Smooth muscle cell (in vitro differentiated cells): ENCODE measurements around the gene APBB1. TPM values are rescaled to one million over a fixed set of nuclear protein-coding genes. Genes with fewer than 3 reads are reported as not detected.

Source experiments
- DNase-seq: peaks from one replicate; lab custom pipeline; 2025; ENCODE audit not compliant: unreplicated experiment; lab: John Stamatoyannopoulos, UW
- H2AFZ ChIP-seq: fragments of 200-600 bp; sonication (generic); 2 replicates; pipeline ENCODE4 v1.6.0; 2016; ENCODE audit warnings: antibody characterized with exemption, low read depth, mild to moderate bottlenecking
- H3F3A ChIP-seq: fragments of 200-600 bp; sonication (generic); 2 replicates; pipeline ENCODE4 v1.6.0; 2017; ENCODE audit warnings: antibody characterized with exemption, low read depth
- H3K27ac ChIP-seq: fragments of 200-600 bp; sonication (generic); 2 replicates; pipeline ENCODE4 v1.5.1; 2016; ENCODE audit warnings: low read depth, mild to moderate bottlenecking
- H3K27me3 ChIP-seq: fragments of 200-600 bp; sonication (generic); 2 replicates; pipeline ENCODE4 v1.6.1; 2016; ENCODE audit warnings: low read depth, mild to moderate bottlenecking
- H3K36me3 ChIP-seq: fragments of 200-600 bp; sonication (generic); 2 replicates; pipeline ENCODE4 v1.5.1; 2016; ENCODE audit warnings: low read depth
- H3K4me1 ChIP-seq: fragments of 200-600 bp; sonication (generic); 2 replicates; pipeline ENCODE4 v1.5.1; 2016; ENCODE audit warnings: low read depth
- H3K4me2 ChIP-seq: fragments of 200-600 bp; sonication (generic); 2 replicates; pipeline ENCODE4 v1.6.0; 2016; ENCODE audit warnings: mild to moderate bottlenecking
- H3K4me3 ChIP-seq: fragments of 200-600 bp; sonication (generic); 2 replicates; pipeline ENCODE4 v1.5.1; 2016; ENCODE audit warnings: mild to moderate bottlenecking
- H3K79me2 ChIP-seq: fragments of 200-600 bp; sonication (generic); 2 replicates; pipeline ENCODE4 v1.6.0; 2016; ENCODE audit warnings: low read depth, mild to moderate bottlenecking
- H3K9ac ChIP-seq: fragments of 200-600 bp; sonication (generic); 2 replicates; pipeline ENCODE4 v1.6.0; 2016; ENCODE audit warnings: low read depth
- H3K9me3 ChIP-seq: fragments of 200-600 bp; sonication (generic); replicated peaks from 2 replicates; pipeline ENCODE4 v1.5.1; 2016; ENCODE audit warnings: low read depth
- H4K20me1 ChIP-seq: fragments of 200-600 bp; sonication (generic); 2 replicates; pipeline ENCODE4 v1.6.0; 2016; ENCODE audit warnings: low read depth
- CTCF ChIP-seq: fragments of 200-600 bp; sonication (generic); IDR thresholded peaks from 2 replicates; pipeline ENCODE4 v1.5.1; 2017; ENCODE audit warnings: borderline replicate concordance, mild to moderate bottlenecking, antibody characterized with exemption; ENCODE audit not compliant: insufficient read depth, poor library complexity, severe bottlenecking
- WGBS: methylation state at CpG from one replicate; pipeline ENCODE4 v1.1.7; 2016; ENCODE audit warnings: low lambda C conversion rate; 5-methylcytosine and 5-hydroxymethylcytosine counted together
- polyA plus RNA-seq: library from polyadenylated mRNA; unstranded; fragments of >200 nt; fragmentation: Nextera tagmentation; extraction: Ambion mirVana; gene quantifications from 2 replicates; pipeline ENCODE4 v1.2.1, GENCODE V29; 2016
- total RNA-seq: library from RNA; depleted of rRNA; stranded (reverse); fragments of >200 nt; gene quantifications from 2 replicates; pipeline ENCODE4 v1.2.3, GENCODE V29; 2014

Gene APBB1
- total and polyA plus RNA-seq, 2 experiments from 2014 or later = 36.7 to 64.2 TPM

DNA sequence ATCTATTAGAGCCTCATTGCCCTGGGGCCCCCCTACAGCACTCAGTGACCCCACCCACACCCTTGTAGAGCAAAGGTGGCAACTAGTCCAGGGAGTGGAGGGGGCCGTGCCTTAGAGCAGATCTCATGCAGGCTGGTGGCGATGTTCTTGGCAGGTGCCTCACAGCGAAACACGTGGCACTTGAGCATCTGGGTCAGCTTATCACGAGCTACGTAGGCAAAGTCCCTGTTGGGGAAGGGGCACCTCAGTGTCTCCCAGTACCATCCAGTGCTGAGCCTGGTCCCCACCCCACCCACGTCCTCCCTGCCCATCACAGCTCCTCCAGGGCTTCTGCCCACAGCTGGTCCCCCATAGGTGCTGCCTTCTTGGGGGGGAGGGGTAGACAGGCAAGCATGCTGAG is 17.4 kb downstream of the APBB1 start:
- WGBS = 97% methylated on average over 7 of the region's 7 CpGs
- no peaks in the 10 kb centered on the region for H3K79me2 ChIP-seq

DNA sequence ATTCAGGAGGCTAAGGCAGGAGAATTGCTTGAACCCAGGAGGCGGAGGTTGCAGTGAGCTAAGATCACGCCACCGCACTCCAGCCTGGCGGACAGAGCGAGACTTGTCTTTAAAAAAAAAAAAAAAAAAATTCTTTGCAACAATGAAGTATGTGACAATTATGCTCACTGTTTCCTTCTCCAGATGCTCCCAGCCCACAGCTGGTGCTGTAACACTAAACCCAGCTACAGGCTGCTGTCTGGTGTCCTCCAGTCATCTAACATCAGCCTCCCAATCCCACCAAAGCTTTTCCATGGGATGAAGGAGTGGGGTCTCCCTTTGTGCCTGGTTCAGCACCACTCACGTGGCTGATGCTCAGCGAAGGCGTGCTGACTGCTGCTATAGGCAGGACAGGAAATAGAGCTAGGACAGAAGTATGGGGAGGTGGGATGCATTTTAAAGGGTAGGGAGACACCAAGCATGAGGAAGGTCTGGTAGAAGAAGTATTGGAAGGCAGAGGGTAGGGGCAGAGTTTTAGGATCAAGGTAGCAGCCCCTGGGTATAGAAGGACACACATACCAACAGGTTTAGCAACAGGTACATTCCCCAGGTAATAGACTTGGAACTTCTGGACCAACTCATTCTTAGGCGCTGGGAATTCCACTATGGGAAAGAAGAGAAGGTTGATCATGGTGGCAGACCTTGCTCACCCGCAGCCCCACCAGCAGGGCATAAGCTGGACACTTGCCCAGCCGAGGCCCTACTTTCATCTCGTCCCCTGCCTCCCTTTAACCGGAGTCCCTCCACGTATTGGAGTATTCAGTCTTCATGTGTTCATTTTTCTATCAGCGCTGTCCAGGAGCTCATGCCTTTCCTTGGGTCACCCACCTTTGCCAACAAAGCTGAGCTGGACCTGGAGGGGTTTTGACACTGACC is 18.2 kb downstream of the APBB1 start:
- no peak for TF ChIP-seq CTCF
- Histone ChIP-seq H3K36me3 (no peaks in the 10 kb centered on the region), H3K4me1 (peaks cover 11% of the 10 kb centered on the region), H2AFZ (no peak overlapping the region), H3K79me2 (no peaks in the 10 kb centered on the region), H3K9me3 (no peaks in the 10 kb centered on the region), H3K4me2 (no peak overlapping the region), H3F3A (peaks cover 8% of the 10 kb centered on the region), H3K4me3 (no peak overlapping the region), H3K27me3 (no peaks in the 10 kb centered on the region), H3K9ac (no peak overlapping the region), H3K27ac (no peak overlapping the region), H4K20me1 (peaks cover 23% of the 10 kb centered on the region)
- DNase-seq = no peak
- WGBS = 98% methylated on average over 15 of the region's 15 CpGs

More for the DNA sequence above, 17.4 kb downstream of the APBB1 start:
- no peak for TF ChIP-seq CTCF
- no peak for DNase-seq
- H3K9ac ChIP-seq = no peak overlapping the region
- H3K27ac ChIP-seq = no peak overlapping the region
- no peaks in the 10 kb centered on the region for H3K27me3 ChIP-seq
- H3K9me3 ChIP-seq = no peaks in the 10 kb centered on the region
- H3K4me2 ChIP-seq = no peak overlapping the region
- H3K4me1 ChIP-seq = peaks cover 11% of the 10 kb centered on the region
- peaks cover 8% of the 10 kb centered on the region for H3F3A ChIP-seq
- no peak overlapping the region for H3K4me3 ChIP-seq
- peaks cover 31% of the 10 kb centered on the region for H4K20me1 ChIP-seq
- no peak overlapping the region for H2AFZ ChIP-seq
- H3K36me3 ChIP-seq = no peaks in the 10 kb centered on the region

DNA sequence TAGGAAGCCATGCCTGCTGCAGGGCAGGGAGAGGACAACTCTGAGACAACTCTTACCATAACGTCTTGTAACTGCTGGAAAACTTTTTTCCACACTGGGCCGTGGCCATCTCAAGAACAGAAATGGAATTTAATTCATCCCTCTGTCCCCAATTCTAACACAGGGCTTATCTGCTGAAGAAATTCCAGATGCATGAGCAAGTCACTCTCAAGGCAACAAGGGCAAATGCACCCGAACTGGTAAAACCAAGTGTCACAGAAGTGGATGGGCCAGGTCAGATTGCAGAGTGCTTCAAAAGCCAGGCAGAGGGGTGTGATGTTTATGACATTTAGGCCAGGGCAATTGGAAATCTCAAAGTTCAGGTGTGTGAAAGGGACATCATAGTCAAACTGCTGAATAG is 21.3 kb downstream of the APBB1 start:
- Histone ChIP-seq H3K9me3 (no peaks in the 10 kb centered on the region), H3K4me3 (no peak overlapping the region), H3K27ac (peak overlapping the region; percentile 6), H3K79me2 (no peaks in the 10 kb centered on the region), H3K9ac (no peak overlapping the region), H3K36me3 (no peaks in the 10 kb centered on the region), H2AFZ (no peak overlapping the region), H3K27me3 (no peaks in the 10 kb centered on the region), H3K4me2 (no peak overlapping the region), H3K4me1 (no peaks in the 10 kb centered on the region), H4K20me1 (no peaks in the 10 kb centered on the region), H3F3A (peaks cover 8% of the 10 kb centered on the region)
- no peak for DNase-seq
- TF ChIP-seq CTCF = no peak
- 3% methylated on average over 3 of the region's 3 CpGs for WGBS
